Measurements from ENCODE around the gene ZNF770.
"Not testable (repeated sequence)": the region's sequence is repeated elsewhere in the genome, so short reads cannot be mapped to it uniquely, and the experiment has no call there.

ZNF770 gene

DNA sequence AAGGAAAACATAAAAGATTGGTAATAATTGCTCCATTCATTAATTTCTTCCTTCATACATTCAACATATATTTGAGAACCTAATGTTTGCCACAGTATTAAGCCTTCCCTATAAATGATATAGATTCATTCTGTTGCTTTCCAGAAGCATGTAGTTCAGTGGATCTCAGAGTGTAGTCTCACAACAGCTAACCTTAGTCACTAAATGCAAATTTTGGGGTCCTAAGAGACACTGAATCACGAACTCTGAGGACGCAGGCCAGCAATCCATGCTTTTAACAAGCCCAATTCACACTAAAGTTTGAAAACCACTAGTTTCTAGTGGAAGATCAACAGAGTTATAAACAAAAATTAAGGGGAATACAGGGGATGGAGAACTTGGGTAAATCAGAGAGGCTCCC, 11.3 kb downstream of the ZNF770 start:
- Histone ChIP-seq H3K4me3 (ENCODE audit: insufficient read depth, low read depth, low read length) (no peak overlapping the region), H3K36me3 (ENCODE audit: control insufficient read depth, insufficient read depth, low read length) (no peaks in the 10 kb centered on the region), H3K27ac (ENCODE audit: insufficient read depth, low read depth, low read length, poor library complexity, severe bottlenecking) (no peak overlapping the region), H3K27me3 (ENCODE audit: control insufficient read depth, insufficient read depth, low read length, poor library complexity, severe bottlenecking) (no peaks in the 10 kb centered on the region), H3K4me1 (ENCODE audit: control insufficient read depth, insufficient read depth, low read length) (no peaks in the 10 kb centered on the region), H3K9me3 (ENCODE audit: control insufficient read depth, low read length) (no peaks in the 10 kb centered on the region)
- 68 to 75% methylated on average over 2 of the region's 2 CpGs for WGBS, 2 experiments

- Histone ChIP-seq H3K4me3 (ENCODE audit: insufficient read depth, low read depth, low read length) (no peak overlapping the region), H3K27ac (ENCODE audit: insufficient read depth, low read depth, low read length, poor library complexity, severe bottlenecking) (no peak overlapping the region), H3K9me3 (ENCODE audit: control insufficient read depth, low read length) (no peaks in the 10 kb centered on the region), H3K36me3 (ENCODE audit: control insufficient read depth, insufficient read depth, low read length) (no peaks in the 10 kb centered on the region), H3K27me3 (ENCODE audit: control insufficient read depth, insufficient read depth, low read length, poor library complexity, severe bottlenecking) (no peaks in the 10 kb centered on the region), H3K4me1 (ENCODE audit: control insufficient read depth, insufficient read depth, low read length) (no peaks in the 10 kb centered on the region)
- WGBS, 2 experiments, result 80 to 88% methylated on average over 2 of the region's 2 CpGs
Measured at GRCh38 chr15:34976073-34976472, 12.0 kb downstream of the ZNF770 start.

GRCh38 chr15:34973512-34973911, 14.6 kb downstream of the ZNF770 start:
- H3K4me1 ChIP-seq (ENCODE audit: control insufficient read depth, insufficient read depth, low read length), result no peaks in the 10 kb centered on the region
- H3K27me3 ChIP-seq (ENCODE audit: control insufficient read depth, insufficient read depth, low read length, poor library complexity, severe bottlenecking), result no peaks in the 10 kb centered on the region
- H3K4me3 ChIP-seq (ENCODE audit: insufficient read depth, low read depth, low read length), result no peak overlapping the region
- H3K9me3 ChIP-seq (ENCODE audit: control insufficient read depth, low read length), result no peaks in the 10 kb centered on the region
- H3K36me3 ChIP-seq (ENCODE audit: control insufficient read depth, insufficient read depth, low read length), result no peaks in the 10 kb centered on the region
- H3K27ac ChIP-seq (ENCODE audit: insufficient read depth, low read depth, low read length, poor library complexity, severe bottlenecking), result no peak overlapping the region
- 87 to 93% methylated on average over 2 of the region's 2 CpGs for WGBS, 2 experiments

DNA sequence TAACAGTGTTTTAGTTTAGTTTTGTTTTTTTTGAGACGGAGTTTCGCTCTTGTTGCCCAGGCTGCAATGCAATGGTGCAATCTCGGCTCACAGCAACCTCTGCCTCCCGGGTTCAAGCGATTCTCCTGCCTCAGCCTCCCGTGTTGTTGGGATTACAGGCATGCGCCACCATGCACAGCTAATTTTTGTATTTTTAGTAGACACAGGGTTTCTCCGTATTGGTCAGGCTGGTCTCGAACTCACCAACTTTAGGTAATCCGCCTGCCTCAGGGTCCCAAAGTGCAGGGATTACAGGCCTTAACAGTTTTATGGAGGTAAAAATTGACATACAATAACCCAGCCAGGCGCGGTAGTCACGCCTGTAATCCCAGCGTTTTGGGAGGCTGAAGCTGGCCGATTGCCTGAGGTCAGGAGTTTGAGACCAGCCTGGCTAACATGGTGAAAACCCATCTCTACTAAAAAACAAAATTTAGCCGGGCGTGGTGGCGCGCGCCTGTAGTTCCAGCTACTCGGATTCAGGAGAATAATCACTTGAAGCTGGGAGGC, 17.9 kb downstream of the ZNF770 start:
- H3K4me3 ChIP-seq (ENCODE audit: insufficient read depth, low read depth, low read length), result peak overlapping the region; percentile 86
- H3K9me3 ChIP-seq (ENCODE audit: control insufficient read depth, low read length); H3K4me1 ChIP-seq (ENCODE audit: control insufficient read depth, insufficient read depth, low read length); H3K36me3 ChIP-seq (ENCODE audit: control insufficient read depth, insufficient read depth, low read length); H3K27ac ChIP-seq (ENCODE audit: insufficient read depth, low read depth, low read length, poor library complexity, severe bottlenecking); H3K27me3 ChIP-seq (ENCODE audit: control insufficient read depth, insufficient read depth, low read length, poor library complexity, severe bottlenecking): not testable (repeated sequence)
- 78 to 80% methylated on average over 21 of the region's 21 CpGs for WGBS, 2 experiments

DNA sequence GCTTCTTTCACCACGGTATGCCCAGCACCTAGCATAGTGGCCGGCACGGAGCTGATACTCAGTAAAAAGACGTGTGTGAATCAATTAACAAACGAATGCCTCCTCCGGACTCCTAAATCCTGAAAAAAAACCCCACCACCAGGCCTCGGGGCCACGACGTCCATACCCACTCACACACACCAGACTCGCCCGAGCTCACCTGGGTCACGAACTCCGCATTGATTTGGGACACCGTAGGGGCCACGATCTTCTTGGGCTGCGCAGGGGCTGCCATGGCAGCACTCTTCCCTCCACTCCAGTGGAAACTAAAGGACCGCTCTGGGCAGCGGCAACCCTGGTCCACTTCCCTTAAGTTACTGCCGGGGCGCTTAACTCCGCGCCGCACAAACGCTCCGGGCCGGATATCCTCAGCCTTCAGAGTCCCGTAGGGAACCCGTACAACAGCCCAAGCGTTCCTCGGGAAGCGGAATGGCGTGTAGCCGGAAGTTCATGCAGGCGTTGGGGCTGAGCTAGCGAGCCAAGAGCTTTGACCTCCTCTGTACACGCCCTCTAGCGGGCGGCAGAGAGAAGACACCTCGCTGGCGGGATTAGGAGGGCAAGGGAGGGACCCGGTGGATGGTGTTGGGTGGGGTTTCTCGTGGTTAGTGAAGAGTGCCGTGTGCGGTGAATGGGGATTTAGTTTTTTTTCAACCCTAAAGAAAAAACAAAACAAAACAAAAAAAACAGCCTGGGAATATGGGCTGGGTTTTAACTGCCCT, 18.6 kb downstream of the ZNF770 start, which contains the start of gene AQR:
Gene AQR, minus strand, starts transcription at position 403 of the 758 bp plus-strand sequence. Its CDS starts 129 bp downstream, at position 274.
- no peak within 1 kb of the TSS for H3K27ac ChIP-seq (ENCODE audit: insufficient read depth, low read depth, low read length, poor library complexity, severe bottlenecking)
- no peaks in the 10 kb centered on the region for H3K9me3 ChIP-seq (ENCODE audit: control insufficient read depth, low read length)
- peak within 1 kb of the TSS; percentile 86 for H3K4me3 ChIP-seq (ENCODE audit: insufficient read depth, low read depth, low read length)
- WGBS, 2 experiments, result 0% methylated on average over 41 to 42 of the region's 44 CpGs
- no peaks in the 10 kb centered on the region for H3K4me1 ChIP-seq (ENCODE audit: control insufficient read depth, insufficient read depth, low read length)
- H3K36me3 ChIP-seq (ENCODE audit: control insufficient read depth, insufficient read depth, low read length), result no peaks in the 10 kb centered on the region
- H3K27me3 ChIP-seq (ENCODE audit: control insufficient read depth, insufficient read depth, low read length, poor library complexity, severe bottlenecking), result no peaks in the 10 kb centered on the region

DNA sequence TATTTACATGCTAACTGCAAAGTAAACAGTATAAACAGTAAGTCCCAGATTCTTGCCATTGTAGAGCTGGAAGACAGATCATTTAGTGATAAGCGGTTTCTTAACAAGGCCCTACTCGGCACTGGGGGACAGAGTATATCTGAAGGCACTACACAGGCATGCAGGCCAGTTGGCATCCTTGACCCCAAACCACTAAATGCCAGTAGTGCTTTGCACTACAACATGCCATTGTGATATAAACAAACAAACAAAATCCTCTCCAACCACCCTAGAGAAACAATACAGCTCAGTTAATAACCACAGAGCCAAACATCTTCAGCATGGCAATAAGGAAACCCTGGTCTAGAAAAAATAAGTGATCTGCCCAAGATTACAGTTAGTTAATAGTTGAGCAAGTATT, 23.8 kb downstream of the ZNF770 start:
- Histone ChIP-seq H3K4me3 (ENCODE audit: insufficient read depth, low read depth, low read length) (no peak overlapping the region), H3K27ac (ENCODE audit: insufficient read depth, low read depth, low read length, poor library complexity, severe bottlenecking) (no peak overlapping the region), H3K36me3 (ENCODE audit: control insufficient read depth, insufficient read depth, low read length) (no peaks in the 10 kb centered on the region), H3K9me3 (ENCODE audit: control insufficient read depth, low read length) (no peaks in the 10 kb centered on the region), H3K27me3 (ENCODE audit: control insufficient read depth, insufficient read depth, low read length, poor library complexity, severe bottlenecking) (no peaks in the 10 kb centered on the region), H3K4me1 (ENCODE audit: control insufficient read depth, insufficient read depth, low read length) (no peaks in the 10 kb centered on the region)
- WGBS, 2 experiments, result 93 to 94% methylated on average over 2 of the region's 2 CpGs

DNA sequence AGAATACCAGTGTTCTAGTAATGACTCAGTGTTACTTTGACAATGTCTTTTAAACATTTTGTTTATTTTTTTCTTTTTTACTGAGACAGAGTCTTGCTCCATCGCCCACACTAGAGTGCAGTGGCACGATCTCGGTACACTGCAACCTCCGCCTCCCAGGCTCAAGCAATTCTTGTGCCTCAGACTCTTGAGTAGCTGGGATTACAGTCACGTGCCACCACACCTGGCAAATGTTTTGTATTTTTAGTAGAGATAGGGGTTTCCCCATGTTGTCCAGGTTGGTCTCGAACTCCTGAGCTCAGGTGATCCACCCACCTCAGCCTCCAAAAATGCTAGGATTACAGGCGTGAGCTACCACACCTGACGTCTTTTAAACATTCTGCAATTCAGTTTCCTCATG, 34.2 kb downstream of the ZNF770 start:
- no peak overlapping the region for H3K4me3 ChIP-seq (ENCODE audit: insufficient read depth, low read depth, low read length)
- no peaks in the 10 kb centered on the region for H3K9me3 ChIP-seq (ENCODE audit: control insufficient read depth, low read length)
- no peak overlapping the region for H3K27ac ChIP-seq (ENCODE audit: insufficient read depth, low read depth, low read length, poor library complexity, severe bottlenecking)
- H3K27me3 ChIP-seq (ENCODE audit: control insufficient read depth, insufficient read depth, low read length, poor library complexity, severe bottlenecking), result no peaks in the 10 kb centered on the region
- WGBS, 2 experiments, result 91 to 96% methylated on average over 8 of the region's 8 CpGs
- H3K36me3 ChIP-seq (ENCODE audit: control insufficient read depth, insufficient read depth, low read length), result peaks cover 10% of the 10 kb centered on the region
- H3K4me1 ChIP-seq (ENCODE audit: control insufficient read depth, insufficient read depth, low read length), result no peaks in the 10 kb centered on the region

GRCh38 chr15:34952481-34952880, 35.6 kb downstream of the ZNF770 start:
- H3K27ac ChIP-seq (ENCODE audit: insufficient read depth, low read depth, low read length, poor library complexity, severe bottlenecking), result no peak overlapping the region
- no peaks in the 10 kb centered on the region for H3K9me3 ChIP-seq (ENCODE audit: control insufficient read depth, low read length)
- H3K4me3 ChIP-seq (ENCODE audit: insufficient read depth, low read depth, low read length), result no peak overlapping the region
- no peaks in the 10 kb centered on the region for H3K27me3 ChIP-seq (ENCODE audit: control insufficient read depth, insufficient read depth, low read length, poor library complexity, severe bottlenecking)
- no peaks in the 10 kb centered on the region for H3K4me1 ChIP-seq (ENCODE audit: control insufficient read depth, insufficient read depth, low read length)
- H3K36me3 ChIP-seq (ENCODE audit: control insufficient read depth, insufficient read depth, low read length), result peaks cover 13% of the 10 kb centered on the region

GRCh38 chr15:34951993-34952392, 36.1 kb downstream of the ZNF770 start:
- WGBS, 2 experiments, result no CpG with 5 or more reads among the region's 1 CpG
- Histone ChIP-seq H3K27ac (ENCODE audit: insufficient read depth, low read depth, low read length, poor library complexity, severe bottlenecking) (no peak overlapping the region), H3K36me3 (ENCODE audit: control insufficient read depth, insufficient read depth, low read length) (peaks cover 14% of the 10 kb centered on the region)

DNA sequence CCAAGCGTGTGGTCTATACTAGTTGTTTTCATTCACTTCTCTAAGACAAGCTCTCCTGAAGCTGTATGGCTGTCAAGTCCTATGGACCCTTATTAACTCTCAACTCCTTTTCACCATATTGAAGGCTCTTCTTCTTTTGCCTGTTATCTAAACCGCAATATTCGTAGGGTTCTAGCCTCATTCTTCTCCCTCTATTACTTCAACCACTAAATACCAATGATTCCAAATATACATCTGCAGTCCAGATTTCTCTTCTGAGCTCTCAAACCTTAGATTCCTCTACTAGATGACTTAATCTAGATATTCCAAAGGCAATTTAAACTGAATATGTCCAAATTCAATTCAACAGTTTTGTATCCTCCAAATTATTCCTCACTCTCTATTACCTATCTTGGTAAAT, 43.2 kb downstream of the ZNF770 start:
- H3K27ac ChIP-seq (ENCODE audit: insufficient read depth, low read depth, low read length, poor library complexity, severe bottlenecking), result no peak overlapping the region
- no peaks in the 10 kb centered on the region for H3K4me1 ChIP-seq (ENCODE audit: control insufficient read depth, insufficient read depth, low read length)
- no peaks in the 10 kb centered on the region for H3K27me3 ChIP-seq (ENCODE audit: control insufficient read depth, insufficient read depth, low read length, poor library complexity, severe bottlenecking)
- 94% methylated on average over 3 of the region's 3 CpGs for WGBS, 2 experiments
- H3K9me3 ChIP-seq (ENCODE audit: control insufficient read depth, low read length), result no peaks in the 10 kb centered on the region
- no peak overlapping the region for H3K4me3 ChIP-seq (ENCODE audit: insufficient read depth, low read depth, low read length)
- peaks cover 4% of the 10 kb centered on the region for H3K36me3 ChIP-seq (ENCODE audit: control insufficient read depth, insufficient read depth, low read length)

More at GRCh38 chr15:34951993-34952392, 36.1 kb downstream of the ZNF770 start:
- Histone ChIP-seq H3K27me3 (ENCODE audit: control insufficient read depth, insufficient read depth, low read length, poor library complexity, severe bottlenecking) (no peaks in the 10 kb centered on the region), H3K4me1 (ENCODE audit: control insufficient read depth, insufficient read depth, low read length) (no peaks in the 10 kb centered on the region), H3K4me3 (ENCODE audit: insufficient read depth, low read depth, low read length) (no peak overlapping the region), H3K9me3 (ENCODE audit: control insufficient read depth, low read length) (no peaks in the 10 kb centered on the region)

All from ectodermal cell (in vitro differentiated cells).